GM11168 (cell line): ENCODE measurements around the gene ADAT1.
"Not testable (repeated sequence)": the region's sequence is repeated elsewhere in the genome, so short reads cannot be mapped to it uniquely, and the experiment has no call there.

Source experiments
- in situ Hi-C: fragments of 300-500 bp; cut with MboI; formaldehyde crosslinking; loops from one replicate; pipeline ENCODE4 v1.12.0; 2022; ENCODE audit warnings: low sequenced_read_pairs; ENCODE audit not compliant: unreplicated experiment

The ADAT1 gene

DNA sequence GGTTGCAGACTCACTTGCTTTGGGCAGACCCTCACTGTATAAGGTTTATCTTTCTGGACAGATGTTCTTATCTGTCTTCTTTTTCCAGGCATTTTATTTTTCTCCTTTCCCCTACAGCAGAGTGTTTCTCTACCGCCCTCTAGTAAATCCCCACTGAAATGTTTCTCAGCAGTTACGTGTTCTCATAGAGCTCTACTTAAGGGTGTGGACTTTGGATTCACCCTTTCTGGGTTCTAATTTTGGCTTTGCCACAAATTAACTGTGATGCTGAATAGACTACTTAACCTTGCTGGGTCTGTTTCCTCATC, 2.0 kb downstream of the ADAT1 start:
- in situ Hi-C loops, result no loop called here

DNA sequence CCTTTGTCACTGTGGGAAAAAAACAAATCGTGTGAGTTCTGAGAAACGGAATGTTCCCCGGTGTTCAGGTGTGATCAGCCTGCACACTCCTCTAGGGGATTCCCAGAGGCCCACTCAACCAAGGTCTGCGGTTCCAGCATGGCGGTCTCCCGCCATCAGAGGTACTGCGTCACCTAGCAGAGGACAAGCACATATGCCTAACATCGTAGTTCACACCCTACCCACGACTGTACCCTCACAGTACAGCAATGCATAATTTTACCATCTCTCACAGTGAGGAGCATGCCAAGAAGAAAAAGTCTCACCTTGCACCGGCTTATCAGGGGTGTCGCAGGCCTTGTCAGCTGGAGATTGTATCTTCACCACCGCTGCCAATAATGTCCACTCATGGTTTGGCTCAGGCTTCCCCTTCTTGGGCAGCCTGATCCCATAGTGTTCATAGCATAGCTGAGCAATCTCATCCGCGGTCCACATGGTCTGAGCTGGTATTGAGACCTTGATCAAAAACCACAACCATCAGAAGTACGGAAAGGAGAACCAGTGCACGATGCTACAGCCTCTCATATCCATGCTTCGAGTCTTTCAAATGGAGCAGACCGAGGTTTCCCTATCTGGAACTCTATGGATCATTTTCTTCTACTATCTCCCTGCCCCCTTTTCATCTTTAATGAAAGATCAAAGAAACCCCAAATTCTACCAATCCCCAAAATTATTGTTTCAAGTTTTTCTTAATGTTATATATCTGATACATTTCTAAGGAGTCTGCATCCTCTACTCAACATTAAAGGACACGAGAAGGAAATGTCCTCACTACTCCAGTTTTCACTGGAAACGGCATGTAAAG, 2.5 kb downstream of the ADAT1 start:
- in situ Hi-C loops, result no loop called here

DNA sequence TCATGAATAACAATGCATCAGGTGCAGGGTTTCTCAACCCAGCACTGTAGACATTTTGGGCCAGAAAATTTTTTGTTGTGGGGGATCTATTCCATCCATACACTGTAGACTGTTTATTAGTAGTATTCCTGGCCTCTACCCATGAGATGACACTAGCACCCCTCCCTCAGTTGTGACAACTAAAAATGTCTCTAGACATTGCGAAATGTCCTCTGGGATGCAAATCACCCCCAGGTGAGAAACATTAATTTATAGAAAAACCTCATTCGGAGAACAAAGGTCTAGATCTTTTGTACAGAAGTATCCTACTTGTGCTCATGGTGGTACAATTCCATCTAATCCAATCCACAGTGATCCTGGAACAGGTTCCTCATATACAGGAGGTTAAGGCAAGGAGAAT, 4.3 kb downstream of the ADAT1 start:
- in situ Hi-C loops, result no loop called here

DNA sequence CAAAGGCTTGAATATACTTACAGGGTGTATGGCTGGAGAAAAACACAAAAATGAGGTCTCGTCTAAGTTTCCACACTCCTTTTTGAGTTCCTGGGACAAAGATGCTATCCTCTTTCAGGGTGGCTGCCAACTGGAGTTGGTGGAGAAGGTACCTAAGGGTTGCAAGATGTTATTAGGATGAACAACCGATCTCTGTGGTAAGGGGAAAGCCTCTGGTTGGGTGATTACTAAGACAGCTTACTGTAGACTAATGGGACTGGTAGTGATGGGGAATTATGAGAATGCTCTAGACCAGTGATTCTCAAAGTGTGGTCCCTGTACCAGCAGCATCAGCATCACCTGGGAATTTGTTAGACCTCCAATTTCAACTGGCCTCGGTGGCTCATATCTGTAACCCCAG, 6.0 kb downstream of the ADAT1 start:
- in situ Hi-C loops, result no loop called here

DNA sequence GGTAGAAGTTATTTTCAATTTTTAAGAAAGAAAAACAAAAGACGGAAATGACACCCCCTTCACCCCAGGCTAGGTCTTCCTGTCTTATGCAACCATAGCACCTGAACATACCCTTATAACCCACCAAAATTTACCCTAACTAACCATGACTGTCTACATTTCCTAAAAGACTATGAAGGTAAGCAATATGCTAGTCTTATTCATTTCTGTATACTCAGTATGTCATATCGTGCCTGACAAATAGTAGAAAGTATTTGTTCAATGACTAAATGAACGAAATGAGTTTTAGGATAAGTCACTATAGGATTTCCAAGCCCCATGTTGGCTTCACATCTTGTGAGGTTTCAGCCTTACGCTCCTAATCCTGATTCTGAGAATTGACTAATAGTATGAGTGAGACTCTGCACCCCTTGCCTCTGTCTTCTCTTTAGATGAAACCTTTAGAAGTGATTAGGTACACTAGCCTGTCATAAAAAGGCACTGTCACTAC, 6.5 kb downstream of the ADAT1 start:
- in situ Hi-C loops, result no loop called here

DNA sequence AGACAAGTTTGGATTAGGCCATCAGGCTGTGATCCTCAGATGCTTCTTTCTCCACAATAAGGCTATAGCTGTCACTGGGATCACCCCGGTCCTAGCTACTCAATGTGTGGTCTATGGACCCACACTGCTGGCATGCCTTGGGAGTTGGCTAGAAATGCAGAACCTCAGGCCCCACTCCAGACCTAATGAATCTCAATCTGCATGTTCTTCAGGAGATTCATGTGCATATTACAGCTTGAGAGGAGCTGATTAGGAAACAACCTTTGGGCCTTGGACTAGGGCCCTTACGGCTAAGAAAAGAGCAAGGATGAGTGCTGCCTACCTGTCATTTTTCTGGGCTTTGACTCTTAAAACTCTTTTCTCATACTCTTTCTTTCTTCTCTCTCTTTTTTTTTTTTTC, 7.5 kb downstream of the ADAT1 start:
- in situ Hi-C loops, result no loop called here

DNA sequence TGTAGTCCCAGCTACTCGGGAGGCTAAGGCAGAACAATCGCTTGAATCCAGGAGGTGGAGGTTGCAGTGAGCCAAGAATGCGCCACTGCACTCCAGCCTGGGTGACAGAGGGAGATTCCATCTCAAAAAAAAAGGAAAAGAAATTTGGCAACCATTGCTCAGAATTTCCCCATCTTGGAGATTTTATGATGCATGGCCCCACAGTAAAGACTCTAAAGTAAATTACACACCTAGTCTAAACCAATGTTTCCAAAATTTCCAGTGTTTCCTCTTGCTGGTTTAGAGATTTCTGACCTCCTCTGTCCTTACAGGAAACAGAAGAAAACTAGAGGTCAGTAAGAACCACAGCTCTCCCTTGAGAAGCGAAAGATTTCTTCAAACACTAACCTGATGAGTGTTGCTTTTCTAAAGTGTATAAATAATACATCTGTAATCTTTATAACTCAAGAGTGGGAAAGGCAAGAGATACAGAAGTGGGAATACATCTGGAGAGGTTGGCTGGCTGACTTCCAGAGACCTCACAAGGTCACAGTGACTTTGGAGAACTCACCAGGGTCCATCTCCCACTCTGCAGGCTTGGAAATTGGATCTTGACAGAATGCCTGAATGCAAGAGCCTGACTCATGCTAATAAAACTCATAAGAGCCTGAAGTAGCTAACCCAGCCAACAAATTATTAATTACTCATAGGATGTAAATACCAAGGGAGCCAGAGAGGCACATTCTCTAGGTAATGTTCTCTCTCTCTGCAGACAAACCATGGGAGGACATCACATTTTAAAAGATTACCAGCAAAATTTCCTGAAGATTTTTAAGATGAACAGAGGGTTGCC, 8.8 kb downstream of the ADAT1 start:
- in situ Hi-C loops, result no loop called here

DNA sequence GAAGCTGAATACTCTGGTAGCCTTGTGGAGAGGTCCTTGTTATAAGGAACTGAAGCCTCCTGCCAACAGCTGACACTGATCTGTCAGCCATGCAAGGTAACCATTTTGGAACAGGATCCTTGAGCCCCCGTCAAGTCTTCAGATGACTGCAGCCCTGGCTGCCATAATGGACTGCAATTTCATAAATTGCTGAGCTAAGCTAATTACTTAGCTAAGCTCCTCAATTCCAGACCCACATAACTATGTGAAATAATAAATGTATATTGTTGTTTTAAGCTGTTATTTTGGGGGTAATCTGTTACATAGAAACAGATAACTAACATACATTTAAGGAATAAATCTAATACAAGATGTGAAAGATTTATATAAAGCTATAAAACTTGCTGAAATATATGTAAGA, 16.6 kb downstream of the ADAT1 start:
- in situ Hi-C loops, result no loop called here

DNA sequence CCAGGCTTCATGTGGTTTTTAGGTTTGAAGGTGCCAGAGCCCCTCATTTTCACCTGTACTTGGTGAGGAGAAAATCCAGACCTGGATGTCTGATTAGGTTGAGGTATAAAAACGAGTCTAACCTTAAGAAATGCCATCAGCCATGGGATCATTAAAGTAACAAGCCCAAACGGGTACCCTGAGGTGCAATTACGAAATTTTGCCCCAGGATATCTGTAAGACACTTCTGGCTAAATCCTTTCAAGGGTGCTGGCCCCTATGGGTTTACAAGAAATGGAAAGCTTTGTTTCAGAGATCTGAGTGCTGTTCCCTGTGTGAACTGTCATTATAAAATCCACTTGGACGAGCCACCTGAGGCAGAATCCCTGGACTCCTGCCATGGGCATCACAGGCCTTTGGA, 19.8 kb downstream of the ADAT1 start:
- in situ Hi-C loops, result no loop called here

DNA sequence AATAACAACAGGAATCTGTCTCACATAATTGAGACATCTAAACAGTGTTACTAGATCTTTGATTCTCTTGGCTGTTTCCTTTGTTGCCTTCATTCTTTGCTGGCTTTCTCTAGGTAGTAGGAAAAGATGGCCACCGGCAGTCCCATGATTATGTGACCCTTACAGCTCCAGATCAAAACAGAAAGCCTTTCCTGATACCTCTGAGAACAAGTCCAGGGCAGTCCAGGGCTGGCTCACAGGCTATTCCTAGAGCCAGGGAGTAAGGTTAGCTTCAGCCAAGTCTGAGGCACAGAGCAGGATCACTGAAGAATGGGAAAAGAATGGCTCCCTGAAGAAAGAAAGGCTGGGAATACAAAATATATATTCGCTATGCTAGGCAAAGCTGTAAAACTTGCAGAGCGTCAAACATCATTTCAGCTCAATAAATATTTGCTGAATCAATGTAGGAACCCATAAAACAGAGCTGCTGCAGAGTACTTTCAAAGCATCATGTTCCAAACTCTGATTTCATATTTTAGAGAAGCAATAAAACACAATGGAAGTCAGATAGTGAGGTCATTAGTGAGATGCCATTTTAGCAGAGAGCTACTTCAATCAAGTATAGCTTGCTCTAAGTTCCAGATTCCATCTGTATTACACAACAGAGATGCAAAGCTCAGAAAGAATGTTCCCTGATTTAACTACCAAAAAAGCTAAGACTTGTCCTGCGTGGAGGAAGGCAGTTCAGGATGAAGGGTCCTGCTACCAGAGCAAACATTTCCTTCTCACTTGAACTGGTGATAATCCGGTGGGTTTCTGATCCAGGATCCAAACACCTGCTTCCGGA, 23.4 kb downstream of the ADAT1 start:
- in situ Hi-C loops, result no loop called here

DNA sequence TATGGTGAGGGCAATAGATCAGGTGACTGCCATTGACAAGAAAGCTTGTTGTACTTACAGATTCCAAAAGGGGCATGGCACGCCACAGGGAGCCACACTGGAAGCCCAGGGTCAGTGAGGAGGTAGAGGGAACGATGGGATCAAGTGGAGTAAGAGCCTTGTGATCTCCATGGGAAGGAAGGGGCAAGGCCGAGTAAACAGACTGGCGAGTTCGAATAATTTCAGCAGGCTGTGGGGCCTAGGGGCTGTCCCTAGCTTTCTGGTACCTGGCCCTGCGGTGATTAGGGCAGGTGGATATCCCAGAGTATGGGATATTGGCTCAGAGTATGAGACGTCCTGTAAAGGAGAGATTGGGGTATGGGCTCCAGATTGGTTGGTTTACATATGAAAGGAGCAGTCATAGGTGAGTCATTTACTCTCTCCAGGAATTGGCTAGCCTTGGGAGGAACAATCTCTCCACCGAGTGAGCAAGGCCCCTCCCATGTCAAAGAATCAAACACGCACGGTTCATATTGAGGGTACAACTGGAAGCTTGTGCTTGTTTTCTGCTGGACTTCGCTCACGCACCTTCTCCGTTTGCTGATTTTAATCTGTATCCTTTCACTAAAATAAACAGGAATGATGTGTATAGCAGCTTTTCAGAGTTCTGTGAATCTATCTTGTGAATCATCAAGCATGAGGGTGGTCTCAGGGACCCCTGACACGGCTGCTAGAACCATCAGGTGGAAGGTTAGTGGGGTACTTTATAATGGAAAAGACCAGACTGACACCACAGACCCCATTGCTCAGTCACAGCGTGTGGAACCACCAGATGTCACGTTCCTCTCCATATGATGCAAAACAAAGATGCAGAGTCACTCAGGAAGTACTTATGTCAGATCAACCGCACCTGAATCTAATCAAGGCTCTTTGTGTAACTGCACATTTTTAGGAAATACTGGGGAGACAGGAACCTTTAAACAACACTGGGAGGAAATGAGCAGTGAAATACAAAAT, 29.0 kb downstream of the ADAT1 start:
- in situ Hi-C loops, result no loop called here

DNA sequence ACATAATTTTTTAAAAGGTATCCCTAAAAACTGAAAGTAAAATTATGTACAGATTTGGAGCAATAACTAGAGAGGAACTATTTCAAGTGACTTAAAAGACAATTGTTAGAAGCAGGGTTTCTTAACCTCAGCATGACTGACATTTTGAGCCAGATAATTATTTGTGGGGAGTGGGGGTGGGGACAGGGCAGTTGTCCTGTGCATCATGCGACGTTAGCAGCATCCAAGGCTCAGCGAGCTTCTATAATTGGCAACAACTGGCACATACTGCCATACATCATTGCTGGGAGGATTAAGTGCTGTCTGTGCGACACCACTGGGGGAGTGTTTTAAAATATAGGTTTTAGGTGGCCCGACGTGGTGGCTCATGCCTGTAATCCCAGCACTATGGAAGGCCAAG, 29.8 kb downstream of the ADAT1 start:
- in situ Hi-C loops, result no loop called here

DNA sequence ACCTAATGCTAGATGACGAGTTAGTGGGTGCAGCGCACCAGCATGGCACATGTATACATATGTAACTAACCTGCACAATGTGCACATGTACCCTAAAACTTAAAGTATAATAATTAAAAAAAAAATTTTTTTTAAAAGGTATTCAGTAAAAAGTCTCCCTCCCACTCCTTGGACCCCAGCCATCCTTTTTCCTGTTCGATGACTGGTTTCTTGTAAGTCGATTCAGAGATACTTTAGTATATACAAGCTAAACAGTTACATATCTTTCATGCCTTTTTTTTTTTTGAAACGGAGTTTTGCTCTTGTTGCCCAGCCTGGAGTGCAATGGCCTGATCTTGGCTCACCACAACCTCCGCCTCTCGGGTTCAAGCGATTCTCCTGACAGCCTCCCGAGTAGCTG, 31.2 kb downstream of the ADAT1 start:
- in situ Hi-C loops, result not testable (repeated sequence)

DNA sequence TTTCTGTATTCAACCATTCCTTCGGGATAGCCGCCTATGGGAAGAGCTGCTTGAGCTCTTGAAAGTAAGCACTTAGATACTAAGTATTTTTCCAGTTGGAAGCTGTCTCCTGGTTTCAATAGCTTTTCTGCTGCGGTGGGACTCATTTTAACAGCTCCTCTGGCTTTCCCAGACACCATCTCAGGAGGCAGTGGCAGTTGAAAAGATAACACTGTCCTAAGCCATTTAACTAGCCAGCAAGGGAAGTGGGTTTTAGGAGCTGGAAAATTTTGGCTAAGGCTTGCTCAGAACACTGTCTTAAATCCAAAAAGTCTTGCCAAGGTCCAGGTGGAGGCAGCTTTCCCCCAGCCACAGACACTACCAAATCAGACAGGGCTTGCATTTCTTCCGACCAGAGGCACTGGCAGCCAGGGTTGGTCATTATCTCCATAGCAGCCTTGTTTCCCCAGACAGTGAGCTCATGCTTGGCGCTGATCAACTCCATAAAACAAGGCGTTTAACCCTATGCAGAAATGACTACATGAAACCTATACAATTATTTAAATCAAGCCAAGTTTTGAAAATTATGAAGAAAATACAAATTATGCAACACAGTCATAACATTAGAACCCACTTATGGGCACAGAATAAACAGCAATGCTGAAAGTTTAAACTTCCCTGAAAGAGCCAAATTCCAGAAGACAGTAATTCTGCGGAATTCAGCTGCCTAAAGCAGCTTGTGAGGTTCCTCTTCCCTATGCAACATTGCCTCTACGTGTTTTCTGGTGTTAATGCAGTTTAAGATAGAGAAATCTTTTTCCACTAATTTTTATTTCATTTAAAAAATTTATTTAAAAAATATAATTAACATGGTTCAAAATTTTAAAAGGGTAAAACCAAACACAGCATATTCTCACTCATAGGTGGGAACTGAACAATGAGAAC, 31.9 kb downstream of the ADAT1 start:
- in situ Hi-C loops, result no loop called here

DNA sequence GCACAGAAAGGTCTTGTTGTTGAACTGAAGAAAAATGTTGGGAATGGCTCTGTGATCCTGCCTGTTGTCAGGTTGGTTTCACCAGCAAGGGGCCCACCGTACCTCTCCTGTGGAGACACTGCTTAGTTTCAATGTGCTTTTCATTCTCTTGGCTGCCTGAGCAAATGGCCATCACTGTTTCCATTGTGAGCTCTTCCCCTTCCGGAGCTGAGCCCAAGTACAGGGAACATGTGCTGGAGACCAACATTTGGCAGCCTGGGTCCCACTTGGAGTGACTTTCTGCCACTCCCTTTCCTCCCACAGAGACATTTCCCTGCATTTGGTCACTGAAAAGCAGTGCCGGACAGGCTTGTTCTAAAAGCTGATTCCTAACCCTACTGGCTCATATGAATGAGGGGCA, 33.8 kb downstream of the ADAT1 start:
- in situ Hi-C loops, result no loop called here

DNA sequence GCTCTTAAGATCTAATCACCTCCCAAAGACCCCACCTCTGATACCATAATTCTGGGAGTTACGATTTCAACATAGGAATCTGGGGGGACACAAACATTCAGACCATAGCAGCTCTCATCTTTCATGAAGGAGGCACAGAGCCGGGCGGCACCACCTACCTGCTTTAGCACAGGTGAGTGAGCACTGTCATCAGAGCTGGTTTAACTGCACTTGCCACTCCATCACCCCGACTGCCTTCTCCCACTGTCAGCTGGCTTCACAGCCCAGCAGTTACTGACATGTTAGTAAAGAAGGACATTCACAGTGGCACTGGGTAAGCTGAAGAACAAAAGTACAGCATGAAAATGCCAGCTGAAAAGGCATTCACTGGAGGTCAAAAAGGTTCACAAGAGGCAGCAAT, 34.4 kb downstream of the ADAT1 start:
- in situ Hi-C loops, result no loop called here

DNA sequence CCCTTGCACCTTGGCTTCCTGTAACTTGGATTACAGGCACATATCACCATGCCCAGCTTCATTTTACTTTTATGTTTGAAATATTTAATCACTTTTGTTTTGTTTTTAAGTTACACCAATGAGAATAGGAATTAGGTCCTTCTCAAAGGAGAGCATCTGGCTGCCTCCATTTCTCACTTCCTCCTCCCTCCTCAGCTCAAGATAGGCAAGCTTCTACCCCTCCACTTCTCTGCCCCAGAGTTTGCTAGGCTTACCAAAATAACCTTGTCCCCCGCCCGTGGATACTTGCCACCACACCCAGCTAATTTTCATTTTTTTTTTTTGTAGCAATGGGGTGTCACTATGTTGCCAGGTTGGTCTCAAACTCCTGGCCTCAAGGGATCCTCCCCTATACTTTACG, 39.0 kb downstream of the ADAT1 start:
- in situ Hi-C loops, result no loop called here

DNA sequence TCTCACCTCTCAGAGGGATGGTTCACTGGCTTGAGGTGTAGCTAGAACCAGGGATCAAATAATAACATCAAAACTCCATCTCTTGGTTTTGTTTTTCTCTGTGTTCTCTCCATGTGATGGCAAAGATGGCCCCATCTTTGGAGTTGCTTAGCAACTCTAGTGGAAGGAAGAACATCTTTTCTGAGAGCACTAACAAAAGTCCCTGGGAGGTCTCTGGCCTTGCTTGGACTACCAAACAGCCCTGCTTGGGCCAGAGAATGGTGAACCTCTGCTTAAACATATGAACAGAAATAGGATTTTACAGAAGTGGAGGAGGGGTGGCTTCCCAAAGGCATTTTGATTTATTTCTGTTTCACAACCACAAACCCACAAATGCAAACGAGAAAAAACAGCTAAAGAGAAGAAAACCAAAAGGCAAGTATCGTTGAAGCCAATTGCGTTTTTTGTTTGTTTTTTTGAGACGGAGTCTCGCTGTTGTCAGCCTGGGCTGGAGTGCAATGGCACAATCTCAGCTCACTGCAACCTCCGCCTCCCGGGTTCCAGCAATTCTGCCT, 43.7 kb downstream of the ADAT1 start:
- in situ Hi-C loops, result no loop called here
